Measurements from ENCODE around the gene CYP1B1.

CYP1B1 gene

DNA sequence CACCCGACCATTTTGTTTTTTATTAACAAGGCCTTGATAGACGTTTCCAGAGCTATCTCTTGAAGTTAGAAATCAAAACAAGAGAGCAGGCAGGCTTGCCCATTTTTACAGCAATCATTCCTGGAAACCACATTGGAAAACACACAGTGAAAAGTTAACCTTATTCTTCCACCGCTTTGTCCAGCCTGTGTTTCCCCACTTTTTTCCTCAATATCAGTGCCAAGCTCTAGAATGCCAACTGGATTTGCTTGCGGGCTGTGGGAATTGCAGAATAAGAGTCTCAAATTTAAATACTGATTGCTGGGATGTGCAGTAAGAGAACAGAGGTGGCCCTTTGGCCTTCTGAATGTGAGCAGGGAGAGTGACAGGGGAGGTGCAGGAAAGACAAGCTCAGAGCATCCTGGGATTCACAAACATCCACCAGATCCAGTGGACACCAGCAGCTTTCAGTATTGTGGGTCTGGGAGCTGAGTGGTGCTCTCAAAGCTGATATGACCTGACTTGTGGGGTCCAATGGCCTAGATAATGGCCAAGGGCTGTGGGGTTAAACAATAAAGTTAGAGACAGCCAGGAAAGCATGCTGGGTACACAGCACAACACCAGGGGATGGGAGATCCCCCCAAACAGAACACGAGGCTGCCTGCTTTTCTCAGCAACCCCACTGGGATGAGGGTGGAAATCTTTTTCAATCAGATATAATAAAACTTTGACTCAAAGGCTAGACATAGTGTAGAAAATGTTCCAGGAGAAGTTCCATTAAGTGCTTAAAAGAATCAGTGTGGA is 15.5 kb downstream of the CYP1B1 start:
- DNase-seq (ENCODE audit: low read depth) = no peak
- TF ChIP-seq, protein P1, sequence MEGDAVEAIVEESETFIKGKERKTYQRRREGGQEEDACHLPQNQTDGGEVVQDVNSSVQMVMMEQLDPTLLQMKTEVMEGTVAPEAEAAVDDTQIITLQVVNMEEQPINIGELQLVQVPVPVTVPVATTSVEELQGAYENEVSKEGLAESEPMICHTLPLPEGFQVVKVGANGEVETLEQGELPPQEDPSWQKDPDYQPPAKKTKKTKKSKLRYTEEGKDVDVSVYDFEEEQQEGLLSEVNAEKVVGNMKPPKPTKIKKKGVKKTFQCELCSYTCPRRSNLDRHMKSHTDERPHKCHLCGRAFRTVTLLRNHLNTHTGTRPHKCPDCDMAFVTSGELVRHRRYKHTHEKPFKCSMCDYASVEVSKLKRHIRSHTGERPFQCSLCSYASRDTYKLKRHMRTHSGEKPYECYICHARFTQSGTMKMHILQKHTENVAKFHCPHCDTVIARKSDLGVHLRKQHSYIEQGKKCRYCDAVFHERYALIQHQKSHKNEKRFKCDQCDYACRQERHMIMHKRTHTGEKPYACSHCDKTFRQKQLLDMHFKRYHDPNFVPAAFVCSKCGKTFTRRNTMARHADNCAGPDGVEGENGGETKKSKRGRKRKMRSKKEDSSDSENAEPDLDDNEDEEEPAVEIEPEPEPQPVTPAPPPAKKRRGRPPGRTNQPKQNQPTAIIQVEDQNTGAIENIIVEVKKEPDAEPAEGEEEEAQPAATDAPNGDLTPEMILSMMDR (IDR thresholded peaks at IDR 0.05; ENCODE audit: low read depth, low read length, missing control alignments) = no peak
- no peak overlapping the region for H3K4me3 ChIP-seq (ENCODE audit: low read depth, low read length)

DNA sequence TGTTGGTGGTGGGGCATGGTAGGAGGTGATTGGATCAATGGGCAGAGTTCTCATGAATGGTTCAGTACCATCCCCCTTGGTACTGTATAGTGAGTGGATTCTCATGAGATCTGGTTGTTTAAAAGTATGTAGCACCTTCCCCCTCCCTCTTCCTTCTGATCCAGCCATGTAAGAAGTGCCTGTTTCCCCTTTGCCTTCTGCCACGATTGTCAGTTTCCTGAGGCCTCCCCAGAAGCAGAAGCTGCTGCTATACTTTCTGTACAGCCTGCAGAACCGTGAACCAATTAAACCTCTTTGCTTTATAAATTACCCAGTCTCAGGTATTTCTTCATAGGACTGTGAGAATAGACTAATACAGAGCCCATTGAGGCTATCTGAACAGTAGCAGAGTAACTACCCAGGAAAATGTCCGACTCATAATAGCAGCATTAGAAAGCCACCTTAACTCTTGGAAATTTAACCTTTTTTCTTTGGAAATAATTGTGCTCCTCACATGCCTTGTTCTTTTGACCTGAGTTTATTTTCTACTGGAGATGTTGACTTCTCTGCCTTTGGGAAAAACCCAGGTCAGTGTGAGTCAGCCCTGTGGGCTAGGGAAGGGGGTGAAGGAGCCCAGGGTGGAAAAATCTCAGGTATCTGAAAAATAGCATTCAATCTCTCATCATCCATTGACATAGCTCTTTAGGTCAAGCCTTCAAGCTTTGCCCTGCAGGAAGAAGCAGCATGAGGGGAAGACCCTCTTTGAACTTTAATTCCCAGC is 18.1 kb downstream of the CYP1B1 start:
- TF ChIP-seq, protein P1 (IDR thresholded peaks at IDR 0.05; ENCODE audit: low read depth, low read length, missing control alignments) = no peak
- no peak for DNase-seq (ENCODE audit: low read depth)
- no peak overlapping the region for H3K4me3 ChIP-seq (ENCODE audit: low read depth, low read length)

DNA sequence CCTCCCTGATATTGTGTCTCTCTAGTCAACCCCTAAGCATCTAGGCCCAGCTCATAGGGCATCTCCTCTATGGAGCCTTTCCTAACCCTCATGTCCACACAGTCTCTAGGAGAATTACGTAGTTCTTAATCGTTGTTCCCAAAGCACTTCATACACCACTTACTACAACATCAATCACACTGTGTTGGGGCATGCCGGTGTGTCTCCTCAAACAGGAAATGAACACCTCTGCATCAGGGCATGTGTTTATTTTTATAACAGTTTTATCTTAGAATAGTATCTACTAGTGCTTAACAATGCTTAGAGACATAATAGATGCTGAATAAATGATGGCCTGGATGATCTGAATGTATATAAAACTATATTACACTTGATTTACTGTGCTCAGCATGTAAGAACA is 19.7 kb downstream of the CYP1B1 start:
- H3K4me3 ChIP-seq (ENCODE audit: low read depth, low read length) = no peak overlapping the region

DNA sequence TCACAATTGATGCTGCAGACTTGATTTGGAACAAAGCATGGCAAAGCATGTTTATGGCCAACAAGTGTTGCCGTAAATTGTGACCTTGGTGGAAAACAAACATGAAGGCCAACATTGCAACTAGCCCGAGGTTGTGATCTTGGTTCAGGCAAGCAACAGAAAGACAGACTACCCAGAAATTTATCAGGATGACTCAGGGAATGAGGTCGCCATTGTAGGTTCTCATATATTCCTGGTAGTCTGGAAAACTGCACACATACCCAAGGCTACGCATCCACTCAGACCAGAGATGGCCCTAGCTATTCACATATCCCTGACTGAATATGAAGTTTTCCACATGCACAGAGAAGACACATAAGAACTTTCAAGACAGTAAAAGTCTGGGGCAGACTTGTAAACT is 30.1 kb downstream of the CYP1B1 start:
- H3K4me3 ChIP-seq (ENCODE audit: low read depth, low read length) = no peak overlapping the region
- TF ChIP-seq, protein P1 (IDR thresholded peaks at IDR 0.05; ENCODE audit: low read depth, low read length, missing control alignments) = no peak
- no peak for DNase-seq (ENCODE audit: low read depth)

More for the DNA sequence above, 19.7 kb downstream of the CYP1B1 start:
- TF ChIP-seq, protein P1 (IDR thresholded peaks at IDR 0.05; ENCODE audit: low read depth, low read length, missing control alignments) = no peak
- DNase-seq (ENCODE audit: low read depth) = no peak

DNA sequence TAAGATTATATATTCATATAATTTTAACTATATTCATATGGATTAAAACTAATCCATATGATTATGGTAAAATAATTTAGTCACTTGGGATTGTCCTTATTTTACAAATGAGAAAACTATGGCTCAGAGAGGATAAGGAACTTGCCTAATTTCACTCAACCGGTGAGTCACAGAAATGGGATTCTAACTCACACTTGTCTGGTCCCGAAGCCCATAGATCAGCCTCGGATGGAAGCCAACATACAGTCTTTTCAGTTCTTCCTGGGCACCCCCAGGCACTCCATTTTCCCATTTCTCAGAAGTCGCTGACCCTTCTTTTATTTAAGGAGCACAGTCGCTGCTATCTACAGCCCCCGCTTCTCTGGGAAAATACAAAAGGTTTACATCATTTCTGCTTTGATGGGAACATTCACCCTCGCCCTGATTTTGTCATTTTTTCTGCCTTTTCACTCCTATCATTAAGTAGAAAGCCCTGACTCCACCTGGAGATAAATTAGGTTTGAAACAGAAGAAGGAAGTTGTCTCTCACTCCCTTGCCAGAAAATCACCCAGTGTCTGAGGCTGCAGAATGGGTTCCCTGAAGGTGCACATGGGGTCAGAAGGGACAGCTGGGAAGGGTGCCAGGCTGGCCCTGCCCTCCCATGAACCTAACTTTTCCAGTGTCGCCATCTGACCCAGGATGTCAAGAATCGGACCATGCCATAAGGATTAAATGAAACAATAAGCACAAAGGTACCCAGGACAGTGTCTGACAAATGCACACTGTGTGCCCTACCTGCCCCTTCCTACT is 36.6 kb downstream of the CYP1B1 start:
- TF ChIP-seq, protein P1 (IDR thresholded peaks at IDR 0.05; ENCODE audit: low read depth, low read length, missing control alignments) = no peak
- no peak overlapping the region for H3K4me3 ChIP-seq (ENCODE audit: low read depth, low read length)
- no peak for DNase-seq (ENCODE audit: low read depth)

DNA sequence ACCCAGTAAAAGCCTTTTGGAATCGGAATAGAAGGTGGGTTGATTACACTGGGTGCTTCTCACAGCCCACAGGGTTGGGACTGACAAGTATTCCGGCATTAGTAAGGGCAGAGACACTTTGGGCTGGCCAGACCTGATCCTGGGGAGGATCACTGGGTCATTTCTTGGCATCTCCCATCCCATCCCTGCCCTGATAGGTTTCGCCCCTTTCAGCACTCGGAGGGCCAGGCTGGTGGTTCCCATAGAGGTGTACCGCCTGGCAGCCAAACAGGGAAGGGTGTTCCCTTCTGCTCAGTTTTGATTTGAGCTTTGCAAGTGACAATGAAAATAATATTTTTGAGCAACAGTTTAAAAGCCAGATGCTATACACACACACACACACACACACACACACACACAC is 37.3 kb downstream of the CYP1B1 start:
- TF ChIP-seq, protein P1 (IDR thresholded peaks at IDR 0.05; ENCODE audit: low read depth, low read length, missing control alignments) = no peak
- DNase-seq (ENCODE audit: low read depth) = no peak
- H3K4me3 ChIP-seq (ENCODE audit: low read depth, low read length) = peak overlapping the region; percentile 39
